ENCODE measurements around the gene KLF5. TPM values are rescaled to one million over a fixed set of nuclear protein-coding genes. Genes with fewer than 3 reads are reported as not detected.

KLF5 gene
- polyA plus RNA-seq, 1 of the 3 experiments (the other 2 are of a cell fraction), result 2.7 TPM

- H4K20me1 ChIP-seq (ENCODE audit: insufficient read depth), result no peaks in the 10 kb centered on the region
- H2AFZ ChIP-seq (ENCODE audit: low read depth), result no peak overlapping the region
- DNase-seq, result no peak
- no peaks in the 10 kb centered on the region for H3K79me2 ChIP-seq (ENCODE audit: insufficient read depth)
- no peaks in the 10 kb centered on the region for H3K9me2 ChIP-seq
- H3K9ac ChIP-seq, result no peak overlapping the region
- POLR2A ChIA-PET, result no interaction called here
- H3K27me3 ChIP-seq (ENCODE audit: insufficient read depth), result no peaks in the 10 kb centered on the region
- 53% methylated on average over 4 of the region's 4 CpGs for WGBS (ENCODE audit: low lambda C conversion rate)
- CTCF ChIA-PET, result interaction anchor here (1.3 kb wide), 1 partner anchor 9 kb away, joined by 4 read pairs; no protein-coding TSS in a partner anchor
- TF ChIP-seq FOXM1 (IDR thresholded peaks at IDR 0.05; ENCODE audit: low read depth), result no peak
- no peak for TF ChIP-seq RAD21 (IDR thresholded peaks at IDR 0.05; ENCODE audit: low read length)
- no peak for TF ChIP-seq SMC3 (IDR thresholded peaks at IDR 0.05; ENCODE audit: low read depth, low read length)
- TF ChIP-seq SIN3A (IDR thresholded peaks at IDR 0.05; ENCODE audit: borderline replicate concordance, low read depth, low read length), result no peak
- TF ChIP-seq JUND (IDR thresholded peaks at IDR 0.05), result no peak
- no peak for TF ChIP-seq CHD2 (IDR thresholded peaks at IDR 0.05; ENCODE audit: low read length, partially characterized antibody)
- TF ChIP-seq NFIC (IDR thresholded peaks at IDR 0.05; ENCODE audit: borderline replicate concordance), result no peak
- TF ChIP-seq MAX (IDR thresholded peaks at IDR 0.05; ENCODE audit: low read depth), result no peak
- no peak for TF ChIP-seq MEF2A (IDR thresholded peaks at IDR 0.05; ENCODE audit: borderline replicate concordance, low read depth)
- no peak for TF ChIP-seq EP300 (IDR thresholded peaks at IDR 0.05; ENCODE audit: borderline replicate concordance in 1 of 2, low read depth in 1 of 2, low read length in 1 of 2)
- no peak for TF ChIP-seq ZBTB33 (IDR thresholded peaks at IDR 0.05; ENCODE audit: borderline replicate concordance, low read depth)
- no peak for TF ChIP-seq IRF3 (IDR thresholded peaks at IDR 0.05; ENCODE audit: low read depth, low read length)
- no peak for TF ChIP-seq TEAD4 (IDR thresholded peaks at IDR 0.05; ENCODE audit: borderline replicate concordance, insufficient read depth)
- no peak for TF ChIP-seq NRF1 (IDR thresholded peaks at IDR 0.05; ENCODE audit: low read depth, low read length)
- no peak for TF ChIP-seq POLR2AphosphoS5 (IDR thresholded peaks at IDR 0.05; ENCODE audit: low read depth, low read length)
- no peak for TF ChIP-seq PBX3 (IDR thresholded peaks at IDR 0.05)
- no peak for TF ChIP-seq CTCF (IDR thresholded peaks at IDR 0.05)
- TF ChIP-seq TAF1 (IDR thresholded peaks at IDR 0.05; ENCODE audit: borderline replicate concordance, low read depth, low read length), result no peak
- TF ChIP-seq GATA2 (CRISPR knock-in tag; IDR thresholded peaks at IDR 0.05), result no peak
- no peaks in the 10 kb centered on the region for H3K4me1 ChIP-seq (ENCODE audit: control insufficient read depth in 1 of 2, insufficient read depth in 2 of 2, low read depth in 1 of 2, low read length in 1 of 2)
- H3K36me3 ChIP-seq (replicated peaks in 1 of 2; ENCODE audit: control insufficient read depth in 1 of 2, insufficient read depth in 2 of 2, low read length in 1 of 2), result peaks cover 0 to under 1% of the 10 kb centered on the region in 2 experiments
- no peaks in the 10 kb centered on the region for H3K9me3 ChIP-seq
- H3F3A ChIP-seq (replicated peaks; ENCODE audit: insufficient read depth), result no peaks in the 10 kb centered on the region
- no peak overlapping the region for H3K4me2 ChIP-seq
- no peak overlapping the region for H3K27ac ChIP-seq (ENCODE audit: low read depth in 2 of 2, low read length in 1 of 2)
- H3K4me3 ChIP-seq (ENCODE audit: low read depth in 2 of 2, low read length in 1 of 2), result no peak overlapping the region
Observed at GRCh38 chr13:73081256-73081915, 22.6 kb downstream of the KLF5 start.
